ENCODE measurements around the gene TRIM54.

TRIM54 gene

DNA sequence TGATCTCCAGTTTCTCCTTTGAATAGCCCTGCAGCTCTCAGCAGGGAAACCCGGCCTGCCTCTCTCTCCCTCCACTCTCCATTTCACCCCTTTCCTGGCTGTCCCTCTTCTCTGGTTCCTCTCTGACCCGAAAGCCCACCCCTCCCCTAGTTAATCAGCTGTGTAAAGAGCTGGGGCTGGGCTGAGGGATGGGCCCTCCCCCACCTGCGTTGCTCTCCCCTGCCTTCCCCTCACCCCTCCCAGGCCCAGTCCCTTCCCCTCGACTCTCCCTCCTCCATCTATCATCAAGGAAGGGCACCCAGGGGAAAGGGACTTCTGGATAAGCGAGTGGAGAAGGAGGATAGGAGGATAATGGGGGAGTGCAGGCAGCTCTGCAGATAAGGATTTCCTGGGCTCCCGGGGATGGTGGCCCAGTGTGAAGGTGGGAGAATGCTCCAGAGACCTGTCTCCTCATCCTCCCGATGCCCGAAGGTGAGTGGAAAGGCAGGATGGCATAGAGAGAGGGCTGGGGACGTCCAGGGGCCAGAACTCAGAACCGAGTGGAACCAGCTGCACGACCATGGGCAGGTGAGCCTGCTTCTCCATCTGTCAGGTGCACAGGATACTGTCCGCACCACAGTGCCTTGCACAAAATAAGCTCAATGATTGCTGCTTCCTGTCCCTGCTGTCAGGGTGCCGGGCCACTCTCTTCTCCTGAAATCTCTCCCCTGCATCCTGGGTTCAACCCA is 31.4 kb upstream of the TRIM54 start:
- H2AFZ ChIP-seq (ENCODE audit: low read length) = no peak overlapping the region

DNA sequence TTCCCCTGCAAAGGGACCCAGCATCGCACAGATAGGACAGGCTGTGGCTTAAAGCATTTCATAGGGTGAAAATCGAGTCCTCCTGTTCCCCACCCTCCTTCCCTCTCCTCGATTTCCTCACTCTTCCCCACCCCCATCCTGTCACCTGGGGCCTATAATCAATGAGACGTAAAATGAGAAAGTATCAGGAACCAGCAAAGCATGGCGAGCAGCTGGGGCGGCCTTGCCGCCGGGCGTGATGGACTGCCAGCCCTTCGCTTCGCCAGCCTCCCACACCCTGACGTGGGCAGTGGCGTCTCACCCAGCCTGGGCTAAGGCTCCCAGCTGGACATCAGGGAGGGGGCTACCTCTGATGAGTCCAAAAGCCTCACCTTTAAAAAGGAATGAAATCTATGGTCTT is 30.5 kb upstream of the TRIM54 start:
- Histone ChIP-seq H3F3A (ENCODE audit: low read depth) (no peaks in the 10 kb centered on the region), H3K4me3 (ENCODE audit: low read length, poor library complexity, severe bottlenecking) (no peak overlapping the region), H3K9ac (ENCODE audit: low read depth, low read length, poor library complexity, severe bottlenecking) (no peak overlapping the region), H3K9me2 (replicated peaks; ENCODE audit: low read depth, low read length) (no peaks in the 10 kb centered on the region), H3K79me2 (ENCODE audit: insufficient read depth, low read length) (no peaks in the 10 kb centered on the region), H4K20me1 (ENCODE audit: insufficient read depth, low read length, poor library complexity, severe bottlenecking) (no peaks in the 10 kb centered on the region), H3K36me3 (ENCODE audit: insufficient read depth, low read length) (no peaks in the 10 kb centered on the region), H3K27me3 (ENCODE audit: insufficient read depth, low read length, poor library complexity, severe bottlenecking) (no peaks in the 10 kb centered on the region), H2AFZ (ENCODE audit: low read length) (no peak overlapping the region), H3K4me2 (ENCODE audit: low read depth, low read length, poor library complexity, severe bottlenecking) (no peak overlapping the region), H3K9me3 (ENCODE audit: insufficient read depth, low read depth, low read length) (no peaks in the 10 kb centered on the region), H3K4me1 (ENCODE audit: insufficient read depth, low read length, poor library complexity, severe bottlenecking) (no peaks in the 10 kb centered on the region)
- TF ChIP-seq, protein P1, sequence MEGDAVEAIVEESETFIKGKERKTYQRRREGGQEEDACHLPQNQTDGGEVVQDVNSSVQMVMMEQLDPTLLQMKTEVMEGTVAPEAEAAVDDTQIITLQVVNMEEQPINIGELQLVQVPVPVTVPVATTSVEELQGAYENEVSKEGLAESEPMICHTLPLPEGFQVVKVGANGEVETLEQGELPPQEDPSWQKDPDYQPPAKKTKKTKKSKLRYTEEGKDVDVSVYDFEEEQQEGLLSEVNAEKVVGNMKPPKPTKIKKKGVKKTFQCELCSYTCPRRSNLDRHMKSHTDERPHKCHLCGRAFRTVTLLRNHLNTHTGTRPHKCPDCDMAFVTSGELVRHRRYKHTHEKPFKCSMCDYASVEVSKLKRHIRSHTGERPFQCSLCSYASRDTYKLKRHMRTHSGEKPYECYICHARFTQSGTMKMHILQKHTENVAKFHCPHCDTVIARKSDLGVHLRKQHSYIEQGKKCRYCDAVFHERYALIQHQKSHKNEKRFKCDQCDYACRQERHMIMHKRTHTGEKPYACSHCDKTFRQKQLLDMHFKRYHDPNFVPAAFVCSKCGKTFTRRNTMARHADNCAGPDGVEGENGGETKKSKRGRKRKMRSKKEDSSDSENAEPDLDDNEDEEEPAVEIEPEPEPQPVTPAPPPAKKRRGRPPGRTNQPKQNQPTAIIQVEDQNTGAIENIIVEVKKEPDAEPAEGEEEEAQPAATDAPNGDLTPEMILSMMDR (conservative IDR thresholded peaks at IDR 0.05; ENCODE audit: low read length) = no peak
- no peak for TF ChIP-seq EZH2phosphoT487 (IDR thresholded peaks at IDR 0.05; ENCODE audit: borderline replicate concordance)

More for the DNA sequence above, 31.4 kb upstream of the TRIM54 start:
- TF ChIP-seq, protein P1 (conservative IDR thresholded peaks at IDR 0.05; ENCODE audit: low read length) = no peak
- no peak for TF ChIP-seq EZH2phosphoT487 (IDR thresholded peaks at IDR 0.05; ENCODE audit: borderline replicate concordance)
- no peaks in the 10 kb centered on the region for H3K9me2 ChIP-seq (replicated peaks; ENCODE audit: low read depth, low read length)
- no peaks in the 10 kb centered on the region for H3F3A ChIP-seq (ENCODE audit: low read depth)
- H3K36me3 ChIP-seq (ENCODE audit: insufficient read depth, low read length) = no peaks in the 10 kb centered on the region
- no peaks in the 10 kb centered on the region for H3K9me3 ChIP-seq (ENCODE audit: insufficient read depth, low read depth, low read length)
- H4K20me1 ChIP-seq (ENCODE audit: insufficient read depth, low read length, poor library complexity, severe bottlenecking) = no peaks in the 10 kb centered on the region
- H3K79me2 ChIP-seq (ENCODE audit: insufficient read depth, low read length) = no peaks in the 10 kb centered on the region
- no peaks in the 10 kb centered on the region for H3K4me1 ChIP-seq (ENCODE audit: insufficient read depth, low read length, poor library complexity, severe bottlenecking)
- no peak overlapping the region for H3K4me2 ChIP-seq (ENCODE audit: low read depth, low read length, poor library complexity, severe bottlenecking)
- H3K4me3 ChIP-seq (ENCODE audit: low read length, poor library complexity, severe bottlenecking) = no peak overlapping the region
- H3K27me3 ChIP-seq (ENCODE audit: insufficient read depth, low read length, poor library complexity, severe bottlenecking) = no peaks in the 10 kb centered on the region
- no peak overlapping the region for H3K9ac ChIP-seq (ENCODE audit: low read depth, low read length, poor library complexity, severe bottlenecking)

DNA sequence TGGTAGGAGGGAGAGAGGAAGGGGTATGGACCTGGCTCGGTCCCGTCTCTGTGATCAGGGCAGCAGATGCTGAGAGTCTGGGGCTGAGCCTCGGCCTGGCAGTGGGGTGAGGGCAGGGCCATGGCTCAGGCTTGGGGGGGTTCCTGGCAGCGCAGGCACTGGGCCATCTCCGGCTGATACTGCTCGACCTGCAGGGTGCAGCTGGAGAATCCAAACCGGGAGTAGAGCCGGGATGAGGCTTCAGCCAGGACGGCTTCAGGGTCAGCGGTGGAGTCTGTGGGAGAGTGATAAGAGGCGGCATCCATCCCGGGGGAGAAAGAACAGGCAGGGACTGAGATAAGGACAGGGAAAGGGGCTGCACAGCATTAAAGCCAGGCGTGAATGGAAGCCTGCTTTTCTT is 27.0 kb upstream of the TRIM54 start:
- Histone ChIP-seq H3F3A (ENCODE audit: low read depth) (no peaks in the 10 kb centered on the region), H3K79me2 (ENCODE audit: insufficient read depth, low read length) (no peaks in the 10 kb centered on the region), H3K9me2 (replicated peaks; ENCODE audit: low read depth, low read length) (no peaks in the 10 kb centered on the region), H3K9ac (ENCODE audit: low read depth, low read length, poor library complexity, severe bottlenecking) (no peak overlapping the region), H3K27me3 (ENCODE audit: insufficient read depth, low read length, poor library complexity, severe bottlenecking) (no peaks in the 10 kb centered on the region), H3K36me3 (ENCODE audit: insufficient read depth, low read length) (no peaks in the 10 kb centered on the region), H3K4me2 (ENCODE audit: low read depth, low read length, poor library complexity, severe bottlenecking) (no peak overlapping the region), H3K4me3 (ENCODE audit: low read length, poor library complexity, severe bottlenecking) (no peak overlapping the region), H4K20me1 (ENCODE audit: insufficient read depth, low read length, poor library complexity, severe bottlenecking) (no peaks in the 10 kb centered on the region), H2AFZ (ENCODE audit: low read length) (no peak overlapping the region), H3K9me3 (ENCODE audit: insufficient read depth, low read depth, low read length) (no peaks in the 10 kb centered on the region), H3K4me1 (ENCODE audit: insufficient read depth, low read length, poor library complexity, severe bottlenecking) (no peaks in the 10 kb centered on the region)
- TF ChIP-seq, protein P1 (conservative IDR thresholded peaks at IDR 0.05; ENCODE audit: low read length) = no peak
- no peak for TF ChIP-seq EZH2phosphoT487 (IDR thresholded peaks at IDR 0.05; ENCODE audit: borderline replicate concordance)
